ENCODE data around the gene NLK.

DNA sequence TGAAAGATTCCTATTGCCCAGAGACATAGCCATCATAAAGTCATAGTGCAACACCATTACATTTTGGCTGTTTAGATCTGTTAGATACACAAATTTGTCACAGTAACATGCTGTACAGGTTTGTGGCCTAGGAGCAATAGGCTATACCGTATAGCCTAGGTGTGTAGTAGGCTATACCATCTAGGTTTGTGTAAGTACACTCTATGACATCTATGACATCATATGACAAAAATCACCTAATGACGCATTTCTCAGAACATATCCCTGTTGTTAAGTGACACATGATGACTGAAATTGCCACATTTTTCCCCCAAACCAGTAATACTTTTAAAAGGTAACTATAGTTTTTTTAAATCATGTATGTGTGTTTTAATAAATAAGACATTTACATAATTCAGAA is 43.3 kb downstream of the NLK start:
- TF ChIP-seq, protein P1, sequence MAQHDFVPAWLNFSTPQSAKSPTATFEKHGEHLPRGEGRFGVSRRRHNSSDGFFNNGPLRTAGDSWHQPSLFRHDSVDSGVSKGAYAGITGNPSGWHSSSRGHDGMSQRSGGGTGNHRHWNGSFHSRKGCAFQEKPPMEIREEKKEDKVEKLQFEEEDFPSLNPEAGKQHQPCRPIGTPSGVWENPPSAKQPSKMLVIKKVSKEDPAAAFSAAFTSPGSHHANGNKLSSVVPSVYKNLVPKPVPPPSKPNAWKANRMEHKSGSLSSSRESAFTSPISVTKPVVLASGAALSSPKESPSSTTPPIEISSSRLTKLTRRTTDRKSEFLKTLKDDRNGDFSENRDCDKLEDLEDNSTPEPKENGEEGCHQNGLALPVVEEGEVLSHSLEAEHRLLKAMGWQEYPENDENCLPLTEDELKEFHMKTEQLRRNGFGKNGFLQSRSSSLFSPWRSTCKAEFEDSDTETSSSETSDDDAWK (CRISPR knock-in tag; IDR thresholded peaks at IDR 0.05) = no peak
- TF ChIP-seq, protein P2, sequence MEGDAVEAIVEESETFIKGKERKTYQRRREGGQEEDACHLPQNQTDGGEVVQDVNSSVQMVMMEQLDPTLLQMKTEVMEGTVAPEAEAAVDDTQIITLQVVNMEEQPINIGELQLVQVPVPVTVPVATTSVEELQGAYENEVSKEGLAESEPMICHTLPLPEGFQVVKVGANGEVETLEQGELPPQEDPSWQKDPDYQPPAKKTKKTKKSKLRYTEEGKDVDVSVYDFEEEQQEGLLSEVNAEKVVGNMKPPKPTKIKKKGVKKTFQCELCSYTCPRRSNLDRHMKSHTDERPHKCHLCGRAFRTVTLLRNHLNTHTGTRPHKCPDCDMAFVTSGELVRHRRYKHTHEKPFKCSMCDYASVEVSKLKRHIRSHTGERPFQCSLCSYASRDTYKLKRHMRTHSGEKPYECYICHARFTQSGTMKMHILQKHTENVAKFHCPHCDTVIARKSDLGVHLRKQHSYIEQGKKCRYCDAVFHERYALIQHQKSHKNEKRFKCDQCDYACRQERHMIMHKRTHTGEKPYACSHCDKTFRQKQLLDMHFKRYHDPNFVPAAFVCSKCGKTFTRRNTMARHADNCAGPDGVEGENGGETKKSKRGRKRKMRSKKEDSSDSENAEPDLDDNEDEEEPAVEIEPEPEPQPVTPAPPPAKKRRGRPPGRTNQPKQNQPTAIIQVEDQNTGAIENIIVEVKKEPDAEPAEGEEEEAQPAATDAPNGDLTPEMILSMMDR (CRISPR knock-in tag; IDR thresholded peaks at IDR 0.05) = no peak
- TF ChIP-seq GABPB1 (CRISPR knock-in tag; IDR thresholded peaks at IDR 0.05) = no peak
- no peak for TF ChIP-seq POLR2AphosphoS5 (IDR thresholded peaks at IDR 0.05; ENCODE audit: low read depth, low read length)
- no peak for TF ChIP-seq BRCA1 (CRISPR knock-in tag; IDR thresholded peaks at IDR 0.05)
- no peak for TF ChIP-seq RBM22 (optimal IDR thresholded peaks at IDR 0.05; ENCODE audit: low read length)
- no peak for TF ChIP-seq CBFB (CRISPR knock-in tag; IDR thresholded peaks at IDR 0.05)
